A549 treated with DMSO at 1 μM for 4 hours (cell line): ENCODE results near the gene SCN1B. TPM values are rescaled to one million over a fixed set of nuclear protein-coding genes. Genes with fewer than 3 reads are reported as not detected.

Source experiments
- total RNA-seq: library from RNA; stranded (reverse); fragments of 200-300 nt; extraction: Qiagen RNA extraction; gene quantifications from 5 replicates; pipeline ENCODE4 v1.2.3, GENCODE V29; 2022; ENCODE audit warnings: low read depth

The SCN1B gene
- 13.9 to 19.7 TPM (median 17.4 TPM) in 5 replicates for total RNA-seq

GRCh38 chr19:35030257-35031071 is at the start of gene SCN1B:
Gene SCN1B, plus strand, starts transcription at chr19:35030470. Its CDS starts 351 bp downstream, at chr19:35030821.

GRCh38 chr19:34999498-35000337 is 30.6 kb upstream of the SCN1B start, which contains the start of gene GRAMD1A:
Gene GRAMD1A, plus strand, starts transcription at chr19:35000323. Its CDS starts 156 bp downstream, at chr19:35000479.

GRCh38 chr19:35041548-35042055 is 11.3 kb downstream of the SCN1B start, which contains the start of gene HPN:
Gene HPN, plus strand, starts transcription at chr19:35041721. Its CDS starts 786 bp downstream, at chr19:35042507.

Other genes with a start within 250 kb of the SCN1B start
- 4.9 to 6.6 TPM (median 5.6 TPM) in 5 replicates for gene ZNF30, start 103.6 kb upstream of the SCN1B start, total RNA-seq
- 1.7 to 2.0 TPM (median 2.0 TPM) in 5 replicates for gene ZNF792, start 66.2 kb upstream of the SCN1B start, total RNA-seq
- gene GRAMD1A, start 30.1 kb upstream of the SCN1B start, total RNA-seq = 133 to 143 TPM (median 134 TPM) in 5 replicates
- 0.06 to 0.14 TPM in 2 of 5 replicates, not detected in the others for gene HPN, start 11.3 kb downstream of the SCN1B start, total RNA-seq
- gene FXYD3, start 85.4 kb downstream of the SCN1B start, total RNA-seq = 0.13 to 0.17 TPM in 2 of 5 replicates, not detected in the others
- 0.09 to 0.31 TPM (median 0.20 TPM) in 4 of 5 replicates, not detected in the other for gene LGI4, start 104.6 kb downstream of the SCN1B start, total RNA-seq
- gene FXYD1, start 108.4 kb downstream of the SCN1B start, total RNA-seq = not detected in 5 replicates
- gene FXYD7, start 112.8 kb downstream of the SCN1B start, total RNA-seq = 0.13 to 0.34 TPM (median 0.31 TPM) in 3 of 5 replicates, not detected in the others
- gene FXYD5, start 124.3 kb downstream of the SCN1B start, total RNA-seq = 192 to 247 TPM (median 204 TPM) in 5 replicates
- gene FAM187B, start 198.3 kb downstream of the SCN1B start, total RNA-seq = not detected in 5 replicates
- gene LSR, start 218.5 kb downstream of the SCN1B start, total RNA-seq = 8.0 to 10.9 TPM (median 8.8 TPM) in 5 replicates
- gene USF2, start 238.5 kb downstream of the SCN1B start, total RNA-seq = 118 to 169 TPM (median 142 TPM) in 5 replicates